Colonic mucosa (tissue), 4 donors: ENCODE data around the gene HHATL. TPM values are rescaled to one million over a fixed set of nuclear protein-coding genes. Genes with fewer than 3 reads are reported as not detected.

Source experiments
- DNase-seq: peaks from one replicate; pipeline ENCODE4 v3.0.0-alpha.2; 2020
- H3K27ac ChIP-seq: fragments of 200-600 bp; one replicate; pipeline ENCODE4 v1.8.0; 2021
- H3K27me3 ChIP-seq: fragments of 200-600 bp; one replicate; pipeline ENCODE4 v1.8.0; 2021
- H3K36me3 ChIP-seq: fragments of 200-600 bp; one replicate; pipeline ENCODE4 v1.8.0; 2021
- H3K4me1 ChIP-seq: fragments of 200-600 bp; one replicate; pipeline ENCODE4 v1.8.0; 2021; ENCODE audit warnings: mild to moderate bottlenecking
- H3K4me3 ChIP-seq: fragments of 200-600 bp; one replicate; pipeline ENCODE4 v1.8.0; 2021
- H3K9ac ChIP-seq, 2 donors: one replicate each; pipeline ENCODE4 v1.7.0; 2013; ENCODE audit warnings: control low read depth in 2 of 2, low read depth in 2 of 2, low read length in 2 of 2
- H3K9me3 ChIP-seq: fragments of 200-600 bp; one replicate; pipeline ENCODE4 v1.8.0; 2021
- intact Hi-C: fragments of 100-400 bp; cut with DNase I; formaldehyde crosslinking; loops from one replicate; pipeline ENCODE4 v1.14.1; 2022
- total RNA-seq, 2 donors: library from RNA; stranded (reverse); fragmentation: NEBNext Ultra II Directional in 1 of 2; extraction: Animal tissue kit (Norgen Biotek cat#: 25700) in 1 of 2; gene quantifications; one replicate each; pipeline ENCODE4 v1.2.1, GENCODE V29; 2021
- TF ChIP-seq, protein P1 (sequence below): fragments of 200-600 bp; IDR thresholded peaks from one replicate; pipeline ENCODE4 v1.8.0; 2022; ENCODE audit warnings: antibody characterized with exemption, mild to moderate bottlenecking
- donor health status: healthy.
- donor health status: DM: no; HTN: no; CAD: no.
- donor health status: DM: no; HTN: no; CAD: no.

HHATL gene
- total RNA-seq, 2 donors from 2014 or later, result 0.50 to 1.2 TPM

DNA sequence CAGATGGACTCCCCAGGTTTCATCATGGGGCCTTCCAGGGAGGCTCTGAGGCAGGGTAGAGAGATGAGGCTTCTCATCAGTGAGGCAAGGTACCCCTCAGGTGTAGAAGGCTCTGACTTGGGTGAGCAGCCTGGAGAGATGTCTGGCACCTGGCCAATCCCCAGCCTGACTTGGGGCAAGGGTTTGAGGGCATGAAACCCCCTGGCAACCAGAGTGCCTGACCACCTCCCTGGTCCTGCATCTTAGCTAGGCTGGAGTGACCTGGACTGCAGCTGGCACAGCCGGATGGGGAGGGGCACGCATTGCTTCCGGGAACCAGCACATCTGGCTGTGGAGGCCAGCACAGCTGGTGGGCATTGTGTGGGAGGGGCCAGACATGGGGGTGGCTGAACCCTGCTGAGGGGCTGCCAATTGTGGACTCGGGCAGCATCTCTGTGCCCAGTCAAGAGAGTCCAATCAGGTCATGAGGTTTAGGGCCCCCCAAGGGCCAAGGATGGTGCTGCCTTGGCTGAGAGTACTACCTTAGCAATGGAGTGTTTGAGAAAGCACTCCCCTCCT is 47.2 kb downstream of the HHATL start:
- H3K9me3 ChIP-seq, result no peaks in the 10 kb centered on the region
- peak overlapping the region; percentile 82 for H3K27ac ChIP-seq
- no peak for DNase-seq
- TF ChIP-seq, protein P1, sequence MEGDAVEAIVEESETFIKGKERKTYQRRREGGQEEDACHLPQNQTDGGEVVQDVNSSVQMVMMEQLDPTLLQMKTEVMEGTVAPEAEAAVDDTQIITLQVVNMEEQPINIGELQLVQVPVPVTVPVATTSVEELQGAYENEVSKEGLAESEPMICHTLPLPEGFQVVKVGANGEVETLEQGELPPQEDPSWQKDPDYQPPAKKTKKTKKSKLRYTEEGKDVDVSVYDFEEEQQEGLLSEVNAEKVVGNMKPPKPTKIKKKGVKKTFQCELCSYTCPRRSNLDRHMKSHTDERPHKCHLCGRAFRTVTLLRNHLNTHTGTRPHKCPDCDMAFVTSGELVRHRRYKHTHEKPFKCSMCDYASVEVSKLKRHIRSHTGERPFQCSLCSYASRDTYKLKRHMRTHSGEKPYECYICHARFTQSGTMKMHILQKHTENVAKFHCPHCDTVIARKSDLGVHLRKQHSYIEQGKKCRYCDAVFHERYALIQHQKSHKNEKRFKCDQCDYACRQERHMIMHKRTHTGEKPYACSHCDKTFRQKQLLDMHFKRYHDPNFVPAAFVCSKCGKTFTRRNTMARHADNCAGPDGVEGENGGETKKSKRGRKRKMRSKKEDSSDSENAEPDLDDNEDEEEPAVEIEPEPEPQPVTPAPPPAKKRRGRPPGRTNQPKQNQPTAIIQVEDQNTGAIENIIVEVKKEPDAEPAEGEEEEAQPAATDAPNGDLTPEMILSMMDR, result no peak
- H3K4me1 ChIP-seq, result no peaks in the 10 kb centered on the region
- intact Hi-C loops, result loop anchor here (5.0 kb wide), 1 partner anchor 87 kb away; no protein-coding TSS in a partner anchor
- H3K9ac ChIP-seq, result peak overlapping the region in 1 of 2 donors; percentile 90
- H3K27me3 ChIP-seq, result no peaks in the 10 kb centered on the region
- no peaks in the 10 kb centered on the region for H3K36me3 ChIP-seq
- peak overlapping the region; percentile 64 for H3K4me3 ChIP-seq

- H3K9me3 ChIP-seq, result no peaks in the 10 kb centered on the region
- H3K27me3 ChIP-seq, result no peaks in the 10 kb centered on the region
- peak overlapping the region; percentile 82 for H3K27ac ChIP-seq
- H3K36me3 ChIP-seq, result no peaks in the 10 kb centered on the region
- DNase-seq, result peak; percentile 53
- no peaks in the 10 kb centered on the region for H3K4me1 ChIP-seq
- intact Hi-C loops, result loop anchor here (5.0 kb wide), 1 partner anchor 88 kb away; no protein-coding TSS in a partner anchor
- peak overlapping the region; percentile 64 for H3K4me3 ChIP-seq
- peak overlapping the region; percentile 53 to 90 for H3K9ac ChIP-seq
- TF ChIP-seq, protein P1, result no peak
These were observed 48.0 kb downstream of the HHATL start for GRCh38 chr3:42654331-42655201.

DNA sequence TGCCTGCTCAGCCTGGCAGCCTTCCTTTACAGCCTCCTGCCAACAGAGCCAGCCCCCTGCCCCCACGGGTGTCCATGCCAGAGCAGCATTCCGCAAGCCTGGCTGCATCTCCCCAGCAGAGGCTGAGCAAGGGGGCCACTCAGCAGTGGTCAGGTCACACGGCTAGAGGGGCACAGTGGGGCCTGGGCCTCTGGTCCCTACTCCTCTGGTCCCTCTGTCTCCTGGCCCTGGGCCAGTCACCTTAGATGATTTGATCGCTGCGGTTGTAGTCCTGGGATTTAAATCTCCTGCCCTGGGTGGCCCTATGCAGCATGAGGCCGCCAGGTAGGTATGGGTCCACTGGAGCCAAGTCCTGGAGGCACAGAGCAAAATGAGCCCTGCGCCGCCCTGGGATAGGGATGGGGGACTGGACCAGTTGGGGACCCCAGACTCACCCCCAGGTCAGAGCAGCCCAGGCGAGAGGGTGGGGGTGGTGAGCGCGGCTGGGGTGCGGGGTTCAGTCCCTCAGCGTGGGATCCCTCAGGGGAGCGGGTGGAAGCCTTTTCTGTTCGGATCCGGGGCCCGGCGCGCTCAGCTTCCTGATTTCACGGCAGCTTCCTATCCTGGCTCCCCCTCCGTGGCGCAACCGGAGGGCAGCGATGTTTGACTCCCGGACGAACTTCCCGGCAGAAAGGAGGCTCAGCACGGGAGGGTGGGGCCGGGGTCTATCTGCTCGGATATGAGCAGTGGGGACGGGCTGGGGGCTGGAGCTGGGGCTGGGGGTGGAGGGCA is 48.9 kb downstream of the HHATL start, which contains the start of gene ZBTB47:
ZBTB47 (plus strand) TSS at position 138 of the 771 bp plus-strand sequence. CDS start 4,659 bp downstream, outside the sequence.
- Histone ChIP-seq H3K36me3 (no peaks in the 10 kb centered on the region), H3K4me3 (peak within 1 kb of the TSS; percentile 64), H3K27me3 (no peaks in the 10 kb centered on the region), H3K27ac (peak within 1 kb of the TSS; percentile 82), H3K9ac (peak within 1 kb of the TSS; percentile 53 to 90), H3K4me1 (no peaks in the 10 kb centered on the region), H3K9me3 (no peaks in the 10 kb centered on the region)
- DNase-seq, result peak; percentile 52
- TF ChIP-seq, protein P1, result no peak
- intact Hi-C loops, result no loop called here

DNA sequence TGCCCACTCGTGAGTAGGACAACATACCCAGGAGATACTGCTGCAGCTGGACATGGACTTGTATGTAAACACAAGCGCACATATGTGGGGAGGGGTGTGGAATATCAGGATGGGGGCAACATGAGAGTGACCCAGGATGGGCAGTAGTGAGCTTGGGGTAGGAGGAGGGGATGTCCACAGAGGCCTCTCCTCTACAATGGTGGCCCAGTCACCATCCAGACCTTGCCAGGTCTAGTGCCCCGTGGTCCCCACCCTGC is 49.4 kb downstream of the HHATL start:
- Histone ChIP-seq H3K9me3 (no peaks in the 10 kb centered on the region), H3K27ac (peak overlapping the region; percentile 48), H3K4me3 (peak overlapping the region; percentile 64), H3K9ac (peak overlapping the region; percentile 19 to 90), H3K27me3 (no peaks in the 10 kb centered on the region), H3K4me1 (no peaks in the 10 kb centered on the region), H3K36me3 (no peaks in the 10 kb centered on the region)
- DNase-seq, result no peak
- TF ChIP-seq, protein P1, result no peak
- intact Hi-C loops, result no loop called here

GRCh38 chr3:42652611-42653302 is 49.8 kb downstream of the HHATL start:
- peak overlapping the region; percentile 48 for H3K27ac ChIP-seq
- H3K4me1 ChIP-seq, result no peaks in the 10 kb centered on the region
- no peaks in the 10 kb centered on the region for H3K9me3 ChIP-seq
- peak overlapping the region; percentile 64 for H3K4me3 ChIP-seq
- peak; percentile 75 for DNase-seq
- H3K9ac ChIP-seq, result peak overlapping the region; percentile 19 to 90
- H3K36me3 ChIP-seq, result no peaks in the 10 kb centered on the region
- H3K27me3 ChIP-seq, result no peaks in the 10 kb centered on the region
- TF ChIP-seq, protein P1, result no peak
- intact Hi-C loops, result no loop called here
